Heart left ventricle (tissue), 13 donors: ENCODE measurements around the gene MEIS2.

ENCODE experiments used
- POLR2A ChIP-seq, 2 donors: fragments of 450-650 bp; IDR thresholded peaks; one replicate each; pipeline ENCODE4 v1.6.1; 2017; ENCODE audit warnings: antibody characterized with exemption in 2 of 2, mild to moderate bottlenecking in 2 of 2, moderate library complexity in 2 of 2
- TF ChIP-seq, protein P1 (sequence below), 12 donors: fragments of 200-600 bp; sonication (generic) in 4 of 12; IDR thresholded peaks; one replicate each; pipeline versions ENCODE4 v1.5.0 to v1.8.0; 2018 to 2022; ENCODE audit warnings: antibody characterized with exemption in 12 of 12, mild to moderate bottlenecking in 5 of 12
- donor health status: ischemic (EF 13 %, LVEDD 7.1; RV severe dilation, severe dysfunction).
- donor health status: DM: no; HTN: yes; CAD: no.
- donor health status: DM: no; HTN: no; CAD: no.
- donor health status: ischemic (EF 25% LVEDD 6.9; RV normal size, moderate dysfunction).
- donor health status: ischemic (EF 25% LVEDD 5.7; RV mildly dilated, moderate dysfunction).
- donor health status: ischemic (EF 35%, LVEDD 5.7; RV mildly dilated, moderate dysfunction).
- donor health status: nonischemic (EF 11% LVEDD 7.7; RV severe dilation, severe dysfunction).
- donor health status: DM: yes; HTN: yes; CAD: no.
- donor health status: PGD.
- donor health status: ischemic (EF 29% LVEDD 5.4; RV normal size, mild dysfunction).
- donor health status: nonischemic (EF 23%, LVEDD 6.1; RV moderate dilation, normal function).

DNA sequence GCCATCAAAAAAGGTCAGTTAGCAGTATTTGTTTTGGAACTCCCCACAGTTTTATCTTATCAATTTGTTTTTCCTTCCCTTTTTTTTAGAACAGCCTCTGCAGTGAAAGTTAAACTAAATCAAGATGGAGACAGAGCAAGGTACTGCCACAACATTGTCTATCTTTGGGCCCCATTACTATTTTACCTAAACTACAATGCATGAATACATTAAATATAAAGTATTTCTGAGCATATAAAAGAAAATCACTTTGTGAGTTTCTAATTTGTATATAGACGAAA lies 139.5 kb downstream of the MEIS2 start:
- TF ChIP-seq, protein P1, sequence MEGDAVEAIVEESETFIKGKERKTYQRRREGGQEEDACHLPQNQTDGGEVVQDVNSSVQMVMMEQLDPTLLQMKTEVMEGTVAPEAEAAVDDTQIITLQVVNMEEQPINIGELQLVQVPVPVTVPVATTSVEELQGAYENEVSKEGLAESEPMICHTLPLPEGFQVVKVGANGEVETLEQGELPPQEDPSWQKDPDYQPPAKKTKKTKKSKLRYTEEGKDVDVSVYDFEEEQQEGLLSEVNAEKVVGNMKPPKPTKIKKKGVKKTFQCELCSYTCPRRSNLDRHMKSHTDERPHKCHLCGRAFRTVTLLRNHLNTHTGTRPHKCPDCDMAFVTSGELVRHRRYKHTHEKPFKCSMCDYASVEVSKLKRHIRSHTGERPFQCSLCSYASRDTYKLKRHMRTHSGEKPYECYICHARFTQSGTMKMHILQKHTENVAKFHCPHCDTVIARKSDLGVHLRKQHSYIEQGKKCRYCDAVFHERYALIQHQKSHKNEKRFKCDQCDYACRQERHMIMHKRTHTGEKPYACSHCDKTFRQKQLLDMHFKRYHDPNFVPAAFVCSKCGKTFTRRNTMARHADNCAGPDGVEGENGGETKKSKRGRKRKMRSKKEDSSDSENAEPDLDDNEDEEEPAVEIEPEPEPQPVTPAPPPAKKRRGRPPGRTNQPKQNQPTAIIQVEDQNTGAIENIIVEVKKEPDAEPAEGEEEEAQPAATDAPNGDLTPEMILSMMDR (IDR thresholded peaks at IDR 0.05) = no peak
- TF ChIP-seq POLR2A (IDR thresholded peaks at IDR 0.05) = no peak
